BE2C (cell line): ENCODE data around the gene ZMIZ2.

Experiments used
- DNase-seq: peaks from one replicate; pipeline ENCODE4 v3.0.0-alpha.2; 2020
- H3K27me3 ChIP-seq: fragments of 250-450 bp; sonication (Bioruptor Pico); 2 replicates; pipeline ENCODE4 v1.5.1; 2020; ENCODE audit warnings: mild to moderate bottlenecking
- H3K36me3 ChIP-seq: fragments of 250-450 bp; sonication (Bioruptor Pico); 2 replicates; pipeline ENCODE4 v1.5.1; 2020; ENCODE audit warnings: mild to moderate bottlenecking
- H3K4me1 ChIP-seq: fragments of 250-450 bp; sonication (Bioruptor Pico); 2 replicates; pipeline ENCODE4 v1.5.1; 2020
- H3K4me3 ChIP-seq: 2 replicates; pipeline ENCODE4 v1.5.1; 2011; ENCODE audit warnings: low read depth, low read length
- H3K9me3 ChIP-seq: fragments of 250-450 bp; sonication (Bioruptor Pico); 2 replicates; pipeline ENCODE4 v1.5.1; 2020
- CTCF ChIP-seq: IDR thresholded peaks from 2 replicates; pipeline ENCODE4 v1.5.1; 2012; ENCODE audit warnings: mild to moderate bottlenecking, low read depth, low read length

Gene ZMIZ2

GRCh38 chr7:44754802-44755697, 6.4 kb downstream of the ZMIZ2 start:
- no peaks in the 10 kb centered on the region for H3K27me3 ChIP-seq
- peaks cover 9% of the 10 kb centered on the region; the same call in 1 of the 2 replicates for H3K4me1 ChIP-seq
- no peaks in the 10 kb centered on the region for H3K9me3 ChIP-seq
- no peak for DNase-seq
- H3K4me3 ChIP-seq, result no peak overlapping the region
- TF ChIP-seq CTCF, result no peak
- peaks cover 7% of the 10 kb centered on the region; the same call in 1 of the 2 replicates for H3K36me3 ChIP-seq

GRCh38 chr7:44755698-44756627, 7.3 kb downstream of the ZMIZ2 start:
- Histone ChIP-seq H3K4me1 (peaks cover 5% of the 10 kb centered on the region; the same call in 1 of the 2 replicates), H3K9me3 (no peaks in the 10 kb centered on the region), H3K36me3 (peaks cover 3% of the 10 kb centered on the region; the same call in 1 of the 2 replicates), H3K27me3 (no peaks in the 10 kb centered on the region), H3K4me3 (no peak overlapping the region)
- no peak for TF ChIP-seq CTCF
- no peak for DNase-seq

GRCh38 chr7:44756904-44757303, 8.3 kb downstream of the ZMIZ2 start:
- no peaks in the 10 kb centered on the region for H3K9me3 ChIP-seq
- no peaks in the 10 kb centered on the region for H3K36me3 ChIP-seq
- no peak for DNase-seq
- H3K4me1 ChIP-seq, result peaks cover 4% of the 10 kb centered on the region; the same call in 1 of the 2 replicates
- no peak overlapping the region for H3K4me3 ChIP-seq
- H3K27me3 ChIP-seq, result no peaks in the 10 kb centered on the region
- no peak for TF ChIP-seq CTCF

- H3K4me3 ChIP-seq, result no peak overlapping the region
- H3K4me1 ChIP-seq, result peaks cover 7% of the 10 kb centered on the region
- H3K36me3 ChIP-seq, result no peaks in the 10 kb centered on the region
- H3K27me3 ChIP-seq, result no peaks in the 10 kb centered on the region
- TF ChIP-seq CTCF, result no peak
- DNase-seq, result peak; percentile 82
- no peaks in the 10 kb centered on the region for H3K9me3 ChIP-seq
Measured at GRCh38 chr7:44757311-44757710, 8.7 kb downstream of the ZMIZ2 start.

- Histone ChIP-seq H3K4me1 (peaks cover 9% of the 10 kb centered on the region), H3K36me3 (no peaks in the 10 kb centered on the region), H3K27me3 (no peaks in the 10 kb centered on the region), H3K4me3 (no peak overlapping the region), H3K9me3 (no peaks in the 10 kb centered on the region)
- TF ChIP-seq CTCF, result no peak
- no peak for DNase-seq
Measured at GRCh38 chr7:44757739-44758138, 9.1 kb downstream of the ZMIZ2 start.
